Smooth muscle cell (in vitro differentiated cells): ENCODE results near the gene TMEM181. TPM values are rescaled to one million over a fixed set of nuclear protein-coding genes. Genes with fewer than 3 reads are reported as not detected.
A peak's percentile ranks its signal among the peaks of the same experiment; 100 is the strongest.

Experiments used
- DNase-seq: peaks from one replicate; lab custom pipeline; 2025; ENCODE audit not compliant: unreplicated experiment; lab: John Stamatoyannopoulos, UW
- H2AFZ ChIP-seq: fragments of 200-600 bp; sonication (generic); 2 replicates; pipeline ENCODE4 v1.6.0; 2016; ENCODE audit warnings: antibody characterized with exemption, low read depth, mild to moderate bottlenecking
- H3F3A ChIP-seq: fragments of 200-600 bp; sonication (generic); 2 replicates; pipeline ENCODE4 v1.6.0; 2017; ENCODE audit warnings: antibody characterized with exemption, low read depth
- H3K27ac ChIP-seq: fragments of 200-600 bp; sonication (generic); 2 replicates; pipeline ENCODE4 v1.5.1; 2016; ENCODE audit warnings: low read depth, mild to moderate bottlenecking
- H3K27me3 ChIP-seq: fragments of 200-600 bp; sonication (generic); 2 replicates; pipeline ENCODE4 v1.6.1; 2016; ENCODE audit warnings: low read depth, mild to moderate bottlenecking
- H3K36me3 ChIP-seq: fragments of 200-600 bp; sonication (generic); 2 replicates; pipeline ENCODE4 v1.5.1; 2016; ENCODE audit warnings: low read depth
- H3K4me1 ChIP-seq: fragments of 200-600 bp; sonication (generic); 2 replicates; pipeline ENCODE4 v1.5.1; 2016; ENCODE audit warnings: low read depth
- H3K4me2 ChIP-seq: fragments of 200-600 bp; sonication (generic); 2 replicates; pipeline ENCODE4 v1.6.0; 2016; ENCODE audit warnings: mild to moderate bottlenecking
- H3K4me3 ChIP-seq: fragments of 200-600 bp; sonication (generic); 2 replicates; pipeline ENCODE4 v1.5.1; 2016; ENCODE audit warnings: mild to moderate bottlenecking
- H3K79me2 ChIP-seq: fragments of 200-600 bp; sonication (generic); 2 replicates; pipeline ENCODE4 v1.6.0; 2016; ENCODE audit warnings: low read depth, mild to moderate bottlenecking
- H3K9ac ChIP-seq: fragments of 200-600 bp; sonication (generic); 2 replicates; pipeline ENCODE4 v1.6.0; 2016; ENCODE audit warnings: low read depth
- H3K9me3 ChIP-seq: fragments of 200-600 bp; sonication (generic); replicated peaks from 2 replicates; pipeline ENCODE4 v1.5.1; 2016; ENCODE audit warnings: low read depth
- H4K20me1 ChIP-seq: fragments of 200-600 bp; sonication (generic); 2 replicates; pipeline ENCODE4 v1.6.0; 2016; ENCODE audit warnings: low read depth
- CTCF ChIP-seq: fragments of 200-600 bp; sonication (generic); IDR thresholded peaks from 2 replicates; pipeline ENCODE4 v1.5.1; 2017; ENCODE audit warnings: borderline replicate concordance, mild to moderate bottlenecking, antibody characterized with exemption; ENCODE audit not compliant: insufficient read depth, poor library complexity, severe bottlenecking
- WGBS: methylation state at CpG from one replicate; pipeline ENCODE4 v1.1.7; 2016; ENCODE audit warnings: low lambda C conversion rate; 5-methylcytosine and 5-hydroxymethylcytosine counted together
- polyA plus RNA-seq: library from polyadenylated mRNA; unstranded; fragments of >200 nt; fragmentation: Nextera tagmentation; extraction: Ambion mirVana; gene quantifications from 2 replicates; pipeline ENCODE4 v1.2.1, GENCODE V29; 2016
- total RNA-seq: library from RNA; depleted of rRNA; stranded (reverse); fragments of >200 nt; gene quantifications from 2 replicates; pipeline ENCODE4 v1.2.3, GENCODE V29; 2014

Gene TMEM181
- total and polyA plus RNA-seq, 2 experiments from 2014 or later, result 15.3 to 29.0 TPM

GRCh38 chr6:158536084-158536890 is 23.6 kb upstream of the TMEM181 start:
- Histone ChIP-seq H3K9me3 (no peaks in the 10 kb centered on the region), H3K36me3 (no peaks in the 10 kb centered on the region), H3K9ac (no peak overlapping the region), H3K4me1 (no peaks in the 10 kb centered on the region), H3K27ac (no peak overlapping the region), H3K79me2 (no peaks in the 10 kb centered on the region), H3K27me3 (peaks cover 26% of the 10 kb centered on the region), H3F3A (peaks cover 9% of the 10 kb centered on the region), H2AFZ (no peak overlapping the region), H3K4me2 (peak overlapping the region; percentile 97), H4K20me1 (no peaks in the 10 kb centered on the region), H3K4me3 (peak overlapping the region; percentile 66)
- DNase-seq, result peak; percentile 54
- under 1% methylated on average over 49 of the region's 75 CpGs for WGBS
- TF ChIP-seq CTCF, result no peak

- H4K20me1 ChIP-seq, result no peaks in the 10 kb centered on the region
- peaks cover 26% of the 10 kb centered on the region for H3K27me3 ChIP-seq
- peak overlapping the region; percentile 66 for H3K4me3 ChIP-seq
- H3K36me3 ChIP-seq, result no peaks in the 10 kb centered on the region
- H3K4me1 ChIP-seq, result no peaks in the 10 kb centered on the region
- WGBS, result 14% methylated on average over 17 of the region's 94 CpGs
- H3K27ac ChIP-seq, result no peak overlapping the region
- H3K9me3 ChIP-seq, result no peaks in the 10 kb centered on the region
- no peak for TF ChIP-seq CTCF
- peaks cover 9% of the 10 kb centered on the region for H3F3A ChIP-seq
- DNase-seq, result no peak
- no peak overlapping the region for H3K9ac ChIP-seq
- H2AFZ ChIP-seq, result no peak overlapping the region
- H3K4me2 ChIP-seq, result peak overlapping the region; percentile 97
- no peaks in the 10 kb centered on the region for H3K79me2 ChIP-seq
Measured at GRCh38 chr6:158536891-158537798, 22.7 kb upstream of the TMEM181 start.

- Histone ChIP-seq H2AFZ (no peak overlapping the region), H3K9ac (no peak overlapping the region), H3K4me2 (no peak overlapping the region), H3K27ac (no peak overlapping the region), H3K27me3 (peaks cover 26% of the 10 kb centered on the region), H3K36me3 (no peaks in the 10 kb centered on the region), H3F3A (peaks cover 9% of the 10 kb centered on the region), H3K9me3 (no peaks in the 10 kb centered on the region), H3K4me3 (no peak overlapping the region), H3K79me2 (no peaks in the 10 kb centered on the region), H4K20me1 (no peaks in the 10 kb centered on the region), H3K4me1 (no peaks in the 10 kb centered on the region)
- no peak for TF ChIP-seq CTCF
- no peak for DNase-seq
- 64% methylated on average over 2 of the region's 2 CpGs for WGBS
Measured at GRCh38 chr6:158538741-158539140, 21.1 kb upstream of the TMEM181 start.
